Measurements from ENCODE around the gene DPYSL5.

DPYSL5 gene

GRCh38 chr2:26850505-26850904 lies 2.6 kb downstream of the DPYSL5 start:
- Histone ChIP-seq H3K4me2 (ENCODE audit: low read depth, low read length, poor library complexity, severe bottlenecking) (no peak overlapping the region), H3K9me3 (ENCODE audit: insufficient read depth, low read depth, low read length) (no peaks in the 10 kb centered on the region), H3K27me3 (ENCODE audit: insufficient read depth, low read length, poor library complexity, severe bottlenecking) (no peaks in the 10 kb centered on the region), H3K4me3 (ENCODE audit: low read length, poor library complexity, severe bottlenecking) (no peak overlapping the region), H3F3A (ENCODE audit: low read depth) (no peaks in the 10 kb centered on the region), H3K79me2 (ENCODE audit: insufficient read depth, low read length) (no peaks in the 10 kb centered on the region), H4K20me1 (ENCODE audit: insufficient read depth, low read length, poor library complexity, severe bottlenecking) (no peaks in the 10 kb centered on the region), H3K9ac (ENCODE audit: low read depth, low read length, poor library complexity, severe bottlenecking) (no peak overlapping the region), H3K4me1 (ENCODE audit: insufficient read depth, low read length, poor library complexity, severe bottlenecking) (no peaks in the 10 kb centered on the region), H3K9me2 (replicated peaks; ENCODE audit: low read depth, low read length) (no peaks in the 10 kb centered on the region), H3K36me3 (ENCODE audit: insufficient read depth, low read length) (no peaks in the 10 kb centered on the region), H2AFZ (ENCODE audit: low read length) (no peak overlapping the region)
- TF ChIP-seq EZH2phosphoT487 (IDR thresholded peaks at IDR 0.05; ENCODE audit: borderline replicate concordance) (no peak), CTCF (conservative IDR thresholded peaks at IDR 0.05; ENCODE audit: low read length) (no peak)

DNA sequence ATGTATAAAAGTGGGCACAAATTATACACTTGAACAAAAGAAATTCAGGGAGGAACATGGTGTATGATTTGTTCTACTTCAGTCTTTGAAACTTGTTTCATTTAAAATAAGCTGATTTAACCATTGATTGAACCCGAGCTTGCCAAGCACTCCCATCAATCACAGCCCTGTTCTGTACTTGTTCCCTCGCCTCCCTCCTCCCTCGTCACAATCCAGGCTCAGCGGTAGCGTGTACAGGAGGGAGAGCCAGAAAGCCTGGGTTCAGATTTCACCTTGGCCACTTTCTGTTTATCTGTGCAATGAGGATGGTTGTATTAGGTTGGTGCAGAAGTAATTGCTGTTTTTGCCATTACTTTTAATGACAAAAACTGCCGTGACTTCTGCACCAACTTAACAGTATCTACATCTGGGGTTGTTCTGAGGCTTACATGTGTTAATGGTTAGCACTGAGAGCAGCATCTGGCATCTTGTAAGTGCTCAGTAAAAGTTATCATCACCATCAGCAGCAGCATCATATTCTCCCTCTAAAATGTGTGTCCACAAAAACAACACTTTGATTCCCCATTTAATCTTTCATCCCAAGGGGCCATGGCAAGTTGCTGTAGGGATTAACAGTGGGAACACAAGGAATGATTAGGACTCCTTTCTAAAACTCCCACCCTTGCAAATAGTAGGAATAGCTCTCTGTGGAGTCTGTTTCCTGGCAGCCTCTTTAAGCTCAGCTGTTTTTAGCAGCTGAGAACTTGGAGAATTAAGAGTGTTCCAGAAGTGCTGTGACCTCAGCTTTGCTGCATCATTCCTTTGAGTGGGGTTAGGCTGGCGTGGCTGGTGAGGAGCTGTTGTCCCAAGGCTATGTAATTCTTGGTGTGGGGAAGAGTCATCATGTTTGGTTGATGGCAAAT lies 4.7 kb downstream of the DPYSL5 start:
- Histone ChIP-seq H3K4me3 (ENCODE audit: low read length, poor library complexity, severe bottlenecking) (no peak overlapping the region), H3K27me3 (ENCODE audit: insufficient read depth, low read length, poor library complexity, severe bottlenecking) (no peaks in the 10 kb centered on the region), H3K4me2 (ENCODE audit: low read depth, low read length, poor library complexity, severe bottlenecking) (no peak overlapping the region), H3K9ac (ENCODE audit: low read depth, low read length, poor library complexity, severe bottlenecking) (no peak overlapping the region), H3K4me1 (ENCODE audit: insufficient read depth, low read length, poor library complexity, severe bottlenecking) (no peaks in the 10 kb centered on the region), H2AFZ (ENCODE audit: low read length) (no peak overlapping the region), H3F3A (ENCODE audit: low read depth) (no peaks in the 10 kb centered on the region), H3K9me3 (ENCODE audit: insufficient read depth, low read depth, low read length) (no peaks in the 10 kb centered on the region), H4K20me1 (ENCODE audit: insufficient read depth, low read length, poor library complexity, severe bottlenecking) (no peaks in the 10 kb centered on the region), H3K36me3 (ENCODE audit: insufficient read depth, low read length) (no peaks in the 10 kb centered on the region), H3K9me2 (replicated peaks; ENCODE audit: low read depth, low read length) (no peaks in the 10 kb centered on the region), H3K79me2 (ENCODE audit: insufficient read depth, low read length) (no peaks in the 10 kb centered on the region)
- no peak for TF ChIP-seq EZH2phosphoT487 (IDR thresholded peaks at IDR 0.05; ENCODE audit: borderline replicate concordance)
- TF ChIP-seq CTCF (conservative IDR thresholded peaks at IDR 0.05; ENCODE audit: low read length) = no peak

- H3F3A ChIP-seq (ENCODE audit: low read depth) = no peaks in the 10 kb centered on the region
- H3K4me1 ChIP-seq (ENCODE audit: insufficient read depth, low read length, poor library complexity, severe bottlenecking) = no peaks in the 10 kb centered on the region
- no peak overlapping the region for H3K9ac ChIP-seq (ENCODE audit: low read depth, low read length, poor library complexity, severe bottlenecking)
- no peaks in the 10 kb centered on the region for H3K79me2 ChIP-seq (ENCODE audit: insufficient read depth, low read length)
- H3K4me2 ChIP-seq (ENCODE audit: low read depth, low read length, poor library complexity, severe bottlenecking) = no peak overlapping the region
- no peaks in the 10 kb centered on the region for H3K9me2 ChIP-seq (replicated peaks; ENCODE audit: low read depth, low read length)
- no peak for TF ChIP-seq CTCF (conservative IDR thresholded peaks at IDR 0.05; ENCODE audit: low read length)
- no peak for TF ChIP-seq EZH2phosphoT487 (IDR thresholded peaks at IDR 0.05; ENCODE audit: borderline replicate concordance)
- H2AFZ ChIP-seq (ENCODE audit: low read length) = no peak overlapping the region
- H3K27me3 ChIP-seq (ENCODE audit: insufficient read depth, low read length, poor library complexity, severe bottlenecking) = no peaks in the 10 kb centered on the region
- no peak overlapping the region for H3K4me3 ChIP-seq (ENCODE audit: low read length, poor library complexity, severe bottlenecking)
- no peaks in the 10 kb centered on the region for H3K9me3 ChIP-seq (ENCODE audit: insufficient read depth, low read depth, low read length)
- H4K20me1 ChIP-seq (ENCODE audit: insufficient read depth, low read length, poor library complexity, severe bottlenecking) = no peaks in the 10 kb centered on the region
- no peaks in the 10 kb centered on the region for H3K36me3 ChIP-seq (ENCODE audit: insufficient read depth, low read length)
Observed at GRCh38 chr2:26853751-26854150, 5.8 kb downstream of the DPYSL5 start.
